NK-92 (cell line): ENCODE results near the gene LZTFL1.

Experiments
- DNase-seq: peaks from one replicate; lab custom pipeline; 2025; ENCODE audit not compliant: unreplicated experiment; lab: John Stamatoyannopoulos, UW

LZTFL1 gene

GRCh38 chr3:45787551-45787950 lies 54.4 kb downstream of the LZTFL1 start:
- DNase-seq, result no peak

DNA sequence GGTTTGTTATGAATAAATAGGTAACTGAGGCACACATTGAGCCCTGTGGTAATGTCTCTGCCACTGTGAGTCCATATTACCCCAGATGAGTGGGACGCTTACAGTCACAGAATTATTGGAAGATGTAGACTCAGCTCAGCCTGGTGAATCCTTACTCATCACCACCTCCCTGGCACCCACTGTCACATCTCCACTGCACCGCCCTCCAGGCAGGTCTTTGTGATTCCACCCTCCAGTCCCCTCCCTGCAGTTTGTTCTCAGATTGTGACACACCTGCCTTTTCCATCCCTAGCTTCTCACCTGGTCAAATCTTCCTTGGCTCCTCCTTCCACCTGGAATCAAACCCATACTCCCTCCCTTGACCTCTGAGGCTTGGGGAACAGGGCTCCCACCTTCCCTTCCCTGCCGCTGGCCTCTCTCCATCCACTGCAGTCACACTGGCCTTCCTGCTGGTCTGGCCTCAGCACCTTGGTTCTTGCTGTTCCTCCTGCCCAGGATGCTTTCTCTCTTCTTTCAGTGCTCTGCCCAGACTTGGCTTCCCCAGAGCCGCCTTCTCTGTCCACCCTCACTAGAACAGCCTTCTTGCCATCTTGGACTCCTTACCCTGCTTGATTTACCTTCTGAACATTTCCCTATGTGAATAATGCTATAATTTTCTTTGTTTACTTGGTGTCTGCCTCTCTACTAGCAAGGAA lies 55.0 kb downstream of the LZTFL1 start:
- DNase-seq, result no peak

DNA sequence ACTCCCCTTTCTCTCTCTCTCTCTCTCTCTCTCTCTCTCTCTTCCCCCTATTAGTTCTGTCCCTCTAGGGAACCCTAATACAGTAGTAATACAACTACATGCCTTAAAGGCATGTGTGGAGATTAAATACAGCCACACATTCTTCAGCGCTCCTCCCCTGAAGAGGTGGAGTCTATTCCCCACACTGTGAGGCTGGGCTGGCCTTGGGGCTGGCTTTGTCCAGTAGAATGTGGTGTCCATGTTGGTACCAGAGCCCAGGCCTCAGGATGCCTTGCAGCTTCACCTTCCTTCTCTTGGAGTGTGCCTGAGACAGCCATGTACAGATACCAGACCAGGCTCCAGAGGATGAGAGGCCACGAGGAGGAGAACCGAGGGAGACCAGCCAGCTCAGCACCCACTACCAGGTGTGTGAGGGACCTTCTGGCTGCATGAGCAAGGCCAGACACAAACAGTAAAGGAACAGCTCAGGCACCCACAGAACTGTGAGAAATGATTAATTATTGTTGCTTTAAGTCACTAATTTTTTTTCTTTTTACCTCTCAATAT lies 56.2 kb downstream of the LZTFL1 start:
- DNase-seq, result no peak

DNA sequence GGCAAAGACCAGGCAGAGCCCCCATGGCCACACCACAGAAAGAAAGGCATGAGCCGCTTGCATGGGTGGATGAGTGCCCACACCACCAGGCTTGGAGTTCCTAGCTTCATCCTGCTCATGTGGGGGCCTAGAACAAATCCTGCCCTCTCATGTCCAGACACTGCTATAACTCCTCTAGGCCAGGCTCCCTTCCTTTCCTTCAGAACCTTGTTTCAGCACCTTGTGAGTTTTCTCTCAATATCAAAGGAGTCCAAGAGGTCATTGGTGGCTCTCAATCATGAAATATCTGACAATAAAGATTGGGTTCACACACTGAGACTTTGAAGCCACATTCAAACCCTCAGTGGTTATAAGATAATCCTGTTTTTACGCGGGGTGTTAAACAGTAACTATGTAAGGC lies 58.3 kb downstream of the LZTFL1 start:
- DNase-seq, result no peak

DNA sequence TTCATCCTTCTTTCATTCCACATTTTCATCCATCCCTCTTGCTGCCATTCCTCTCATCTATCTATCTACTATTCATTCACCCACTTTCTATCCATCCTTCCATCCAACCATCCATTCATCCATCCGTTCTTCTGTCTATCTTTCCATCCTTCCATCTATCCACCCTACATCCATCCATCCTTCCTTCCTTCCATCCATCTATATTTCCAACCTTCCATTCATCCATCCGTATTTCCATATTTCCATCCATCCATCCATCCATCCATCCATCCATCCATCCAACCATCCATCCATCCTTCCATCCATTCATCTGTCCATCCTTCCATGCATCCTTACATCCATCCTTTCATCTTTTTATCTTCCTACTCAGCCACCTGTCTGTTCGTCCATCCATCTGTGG lies 59.5 kb downstream of the LZTFL1 start:
- no peak for DNase-seq

GRCh38 chr3:45781841-45782240 lies 60.1 kb downstream of the LZTFL1 start:
- no peak for DNase-seq

DNA sequence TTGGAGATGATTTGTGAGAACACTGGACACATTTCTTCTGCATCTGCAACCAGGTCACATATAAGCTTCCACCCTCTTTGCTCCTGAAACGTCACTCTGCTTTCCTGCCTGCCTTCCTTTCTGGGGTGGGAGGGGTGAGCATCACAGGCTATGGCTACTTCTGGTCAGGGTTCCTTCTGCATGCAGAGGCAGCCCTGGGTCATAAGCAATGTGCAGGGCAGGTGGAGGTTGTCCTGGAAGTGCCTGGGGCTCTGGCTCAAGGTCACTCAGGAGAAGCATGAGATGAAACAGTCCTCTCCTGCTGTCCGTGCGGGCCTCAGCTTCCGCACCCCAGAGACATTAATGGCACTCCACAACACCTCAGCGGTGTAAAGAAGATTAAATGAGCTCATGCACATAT lies 60.6 kb downstream of the LZTFL1 start:
- no peak for DNase-seq

DNA sequence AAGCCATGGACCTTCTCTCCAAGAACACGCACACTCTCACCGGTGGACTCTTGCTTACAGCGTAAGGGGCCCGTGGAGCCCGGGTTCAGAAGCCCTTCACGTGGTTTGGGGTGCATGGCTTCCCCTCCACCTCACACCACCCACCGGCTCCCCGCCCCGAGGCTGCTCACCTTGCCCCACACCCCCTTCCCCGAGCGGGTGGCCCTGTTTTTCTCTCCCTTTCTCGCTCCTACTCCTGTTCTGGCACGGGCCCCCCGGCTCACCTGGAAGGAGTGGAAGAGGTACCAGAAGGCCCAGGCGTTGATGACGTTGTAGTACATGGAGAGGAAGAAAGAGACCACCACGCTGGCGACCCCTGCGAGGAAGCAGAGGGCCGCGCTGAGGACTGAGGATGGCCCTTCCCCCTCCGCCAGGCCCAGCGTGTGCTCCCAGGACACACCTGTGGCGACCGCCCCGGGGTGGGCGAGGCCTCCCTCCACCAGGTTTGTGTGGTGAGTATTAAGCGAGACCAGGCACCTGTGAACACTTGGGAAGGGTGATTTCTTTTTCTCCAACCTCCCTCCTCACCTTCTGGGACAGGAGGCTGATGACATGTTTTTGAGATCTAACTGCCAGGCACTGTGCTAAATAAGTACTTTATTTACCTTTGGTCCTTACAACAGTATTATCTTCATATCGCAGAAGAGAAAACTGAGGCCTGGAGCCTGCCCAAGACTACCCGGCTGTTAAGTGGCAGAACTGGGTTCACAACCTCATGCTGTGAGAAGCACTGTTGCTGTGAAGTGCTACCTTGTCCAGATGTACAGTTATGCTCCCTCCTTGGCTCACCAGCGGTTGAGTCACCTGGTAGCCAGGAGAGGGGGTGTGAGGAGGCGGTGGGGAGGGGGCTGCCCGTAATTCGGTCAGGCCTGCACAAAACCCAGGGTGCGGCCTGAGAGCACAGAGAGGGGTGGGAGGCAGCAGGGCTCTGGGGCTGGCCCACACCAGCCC lies 61.9 kb downstream of the LZTFL1 start:
- no peak for DNase-seq

GRCh38 chr3:45778761-45779201 lies 63.1 kb downstream of the LZTFL1 start:
- DNase-seq, result no peak

DNA sequence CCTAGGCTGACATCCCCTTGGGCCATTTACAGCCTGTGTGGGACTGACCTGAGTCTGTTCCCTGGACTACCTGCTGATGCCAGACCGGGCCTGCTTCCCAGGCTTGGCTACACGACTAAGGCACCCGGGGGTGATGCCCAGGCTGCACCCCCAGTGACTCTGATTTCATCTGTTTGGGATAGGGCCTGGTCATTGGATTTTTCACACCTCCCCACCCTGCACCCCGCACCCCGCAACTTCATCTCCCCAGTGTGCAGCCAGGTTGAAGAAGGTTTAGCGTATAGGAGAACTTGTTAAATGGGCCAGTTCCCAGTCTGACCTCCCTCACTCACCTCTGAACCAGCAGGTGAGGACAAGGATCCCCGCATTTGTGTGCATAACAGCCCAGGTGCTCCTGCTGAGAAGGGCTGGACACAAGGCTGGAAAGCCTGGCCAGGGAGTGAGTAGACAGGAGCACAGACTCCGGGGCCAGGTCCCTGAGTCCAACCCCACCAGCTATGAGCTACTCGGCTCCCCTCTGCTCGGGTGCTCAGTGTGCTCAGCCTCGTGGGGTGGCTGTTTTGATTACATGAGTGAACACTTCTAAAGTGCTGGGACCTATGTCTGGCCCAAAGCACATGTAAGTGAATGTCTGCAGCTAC lies 64.1 kb downstream of the LZTFL1 start:
- DNase-seq, result no peak

- DNase-seq, result no peak
Observed at GRCh38 chr3:45777111-45777745, 64.7 kb downstream of the LZTFL1 start.

DNA sequence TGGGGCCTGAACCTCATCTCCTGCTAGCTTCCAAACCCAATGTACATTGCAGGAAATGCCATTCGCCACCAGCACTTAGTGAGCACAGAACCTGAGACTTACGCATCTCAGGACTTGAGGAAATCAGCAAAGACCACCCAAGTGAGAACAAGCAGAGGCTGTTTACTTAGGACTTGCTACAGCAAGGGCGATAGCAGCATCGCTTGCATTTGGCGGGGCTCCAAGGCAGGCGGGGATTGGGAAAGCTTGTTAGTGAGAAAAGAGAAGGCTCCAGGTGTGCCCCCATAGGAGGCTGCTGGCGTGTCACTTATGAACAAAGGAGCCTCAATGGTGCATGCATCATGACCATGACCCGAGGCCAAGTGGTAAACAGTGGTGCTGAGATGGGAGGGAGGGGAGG lies 65.3 kb downstream of the LZTFL1 start:
- no peak for DNase-seq

DNA sequence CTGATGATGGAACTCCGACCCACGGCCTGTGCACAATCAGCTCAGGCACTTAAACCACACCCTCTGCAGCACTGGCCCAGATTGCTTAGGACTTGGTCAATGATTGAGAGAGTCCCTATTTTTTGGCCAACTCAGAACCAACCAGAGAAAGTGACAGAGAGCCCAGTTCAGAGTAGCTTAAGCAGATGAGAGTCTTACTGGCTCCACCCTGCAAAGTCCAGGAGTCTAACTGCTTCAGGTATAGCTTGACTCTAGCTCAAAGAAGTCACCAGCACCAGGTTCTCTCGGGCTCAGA lies 65.7 kb downstream of the LZTFL1 start:
- DNase-seq, result no peak

GRCh38 chr3:45775571-45776300 lies 66.2 kb downstream of the LZTFL1 start:
- no peak for DNase-seq

DNA sequence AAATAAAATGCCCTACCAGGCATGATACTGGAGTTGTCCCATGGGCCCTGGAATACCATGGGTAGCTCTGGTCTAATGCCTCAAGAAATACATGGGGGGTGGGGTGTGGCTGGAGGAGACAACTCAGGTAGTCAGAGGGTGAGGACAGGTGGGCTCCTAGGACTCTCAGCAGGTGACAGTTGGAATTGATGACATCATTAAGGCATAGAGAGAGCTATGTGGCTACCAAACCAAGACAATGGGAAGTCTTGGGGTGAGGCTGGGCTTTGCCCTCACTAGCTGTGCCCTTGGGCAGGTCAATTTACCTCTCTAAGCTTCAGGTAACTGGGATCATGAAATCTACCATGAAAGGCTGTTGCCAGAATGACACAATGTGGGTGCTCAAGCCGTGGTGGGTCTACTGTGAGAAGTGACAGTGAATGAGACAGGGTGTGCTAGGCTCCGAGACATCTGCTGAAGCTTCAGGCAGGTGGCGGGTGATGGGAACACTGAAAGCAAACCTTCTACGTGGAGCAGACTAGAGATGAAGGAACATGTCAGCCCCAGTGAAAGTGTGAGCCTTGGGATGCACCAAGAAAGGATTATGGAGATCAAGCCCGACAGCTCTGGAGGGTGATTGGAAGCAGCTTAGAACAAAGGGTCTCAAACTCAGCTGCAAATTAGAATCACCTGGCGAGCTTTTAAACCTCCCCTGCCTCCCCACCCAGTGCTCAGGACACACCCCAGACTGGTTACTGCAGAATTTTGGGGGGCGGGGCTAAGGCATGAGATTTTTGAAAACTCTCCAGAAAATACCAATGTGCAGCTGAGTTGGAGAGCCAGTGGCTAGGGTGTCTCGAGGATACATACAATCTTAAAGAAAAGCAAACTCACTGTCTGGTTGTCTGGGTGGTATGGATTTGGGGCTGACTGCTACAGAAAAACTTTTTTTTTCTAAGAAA lies 67.1 kb downstream of the LZTFL1 start:
- DNase-seq, result no peak

DNA sequence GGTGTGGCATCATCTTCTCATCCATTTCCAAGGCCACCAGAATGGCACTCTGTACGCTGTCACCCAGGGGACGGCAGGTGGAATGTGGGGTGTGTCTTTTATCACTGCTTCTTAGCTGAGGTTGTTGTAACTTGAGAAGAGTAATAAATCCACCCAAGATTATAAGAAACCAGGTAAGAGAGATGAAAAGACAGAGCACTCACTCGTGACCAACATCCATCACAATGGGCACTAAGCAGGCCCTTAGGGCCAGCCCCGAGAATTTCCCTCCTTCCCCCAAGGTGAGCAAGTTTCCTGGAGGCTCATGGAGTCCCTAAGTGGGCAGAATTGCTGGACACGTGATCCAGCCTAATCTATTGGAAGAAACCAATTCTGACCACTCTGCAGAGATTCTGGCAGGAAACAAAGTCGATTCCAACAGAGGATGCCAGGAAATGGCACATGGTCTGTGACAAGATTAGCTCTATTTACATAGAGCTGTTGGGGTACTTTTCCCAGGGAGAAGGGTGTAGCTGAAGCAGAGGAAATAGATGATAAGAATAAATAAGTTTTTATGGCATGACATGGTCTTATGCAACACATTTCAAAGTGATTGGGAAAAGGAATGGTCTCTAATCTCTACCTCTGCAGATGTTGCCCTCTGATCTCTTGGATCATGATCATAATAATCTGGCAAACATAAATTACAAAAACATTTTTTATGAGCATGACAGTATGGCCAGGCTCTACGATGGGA lies 68.0 kb downstream of the LZTFL1 start:
- no peak for DNase-seq
